Astrocyte (in vitro differentiated cells and primary cell): ENCODE measurements around the gene CAPSL. TPM values are rescaled to one million over a fixed set of nuclear protein-coding genes. Genes with fewer than 3 reads are reported as not detected.

ENCODE experiments used
- DNase-seq: peaks from one replicate; pipeline ENCODE4 v3.0.0-alpha.2; 2010; ENCODE audit warnings: low read depth
- FAIRE-seq: peaks from 2 replicates; lab custom pipeline; 2011; peaks lifted over from hg19 to GRCh38; lab: Jason Lieb, UNC
- H2AFZ ChIP-seq: 2 replicates; pipeline ENCODE4 v1.6.0; 2012; ENCODE audit warnings: low read depth, low read length, inconsistent platforms
- H3K27ac ChIP-seq: 2 replicates; pipeline ENCODE4 v1.5.1; 2011; ENCODE audit warnings: low read depth, low read length, inconsistent platforms
- H3K27me3 ChIP-seq: 2 replicates; pipeline ENCODE4 v1.6.0; 2011; ENCODE audit warnings: low read length, inconsistent platforms; ENCODE audit not compliant: insufficient read depth
- H3K36me3 ChIP-seq: 2 replicates; pipeline ENCODE4 v1.5.1; 2011; ENCODE audit warnings: low read length, inconsistent platforms; ENCODE audit not compliant: insufficient read depth
- H3K4me1 ChIP-seq: 2 replicates; pipeline ENCODE4 v1.5.1; 2011; ENCODE audit warnings: low read length, inconsistent platforms; ENCODE audit not compliant: insufficient read depth
- H3K4me2 ChIP-seq: 2 replicates; pipeline ENCODE4 v1.6.0; 2012; ENCODE audit warnings: low read length, inconsistent platforms
- H3K4me3 ChIP-seq: 2 replicates; pipeline ENCODE4 v1.5.1; 2011; ENCODE audit warnings: low read depth, mild to moderate bottlenecking, low read length, inconsistent platforms; ENCODE audit not compliant: insufficient read depth
- H3K79me2 ChIP-seq: 2 replicates; pipeline ENCODE4 v1.6.0; 2012; ENCODE audit warnings: mild to moderate bottlenecking, low read length, inconsistent platforms; ENCODE audit not compliant: insufficient read depth
- H3K9ac ChIP-seq: 2 replicates; pipeline ENCODE4 v1.6.0; 2012; ENCODE audit warnings: mild to moderate bottlenecking, low read length, inconsistent platforms
- H3K9me3 ChIP-seq: 2 replicates; pipeline ENCODE4 v1.5.1; 2012; ENCODE audit warnings: low read depth, mild to moderate bottlenecking, low read length, inconsistent platforms; ENCODE audit not compliant: insufficient read depth
- H4K20me1 ChIP-seq: 2 replicates; pipeline ENCODE4 v1.6.0; 2012; ENCODE audit warnings: low read length, inconsistent platforms; ENCODE audit not compliant: insufficient read depth
- H3K27ac Mint-ChIP-seq: one replicate; pipeline ENCODE4 v1.8.0; 2021; ENCODE audit warnings: mild to moderate bottlenecking, mixed read lengths; ENCODE audit not compliant: unreplicated experiment
- H3K27me3 Mint-ChIP-seq: one replicate; pipeline ENCODE4 v1.8.0; 2021; ENCODE audit warnings: low read depth, mixed read lengths; ENCODE audit not compliant: unreplicated experiment
- H3K36me3 Mint-ChIP-seq: one replicate; pipeline ENCODE4 v1.8.0; 2021; ENCODE audit warnings: low read depth, mixed read lengths; ENCODE audit not compliant: unreplicated experiment
- H3K4me1 Mint-ChIP-seq: one replicate; pipeline ENCODE4 v1.8.0; 2021; ENCODE audit warnings: low read depth, mixed read lengths; ENCODE audit not compliant: unreplicated experiment
- H3K4me3 Mint-ChIP-seq: one replicate; pipeline ENCODE4 v1.8.0; 2021; ENCODE audit warnings: mild to moderate bottlenecking, moderate library complexity, mixed read lengths; ENCODE audit not compliant: unreplicated experiment
- H3K9me3 Mint-ChIP-seq: one replicate; pipeline ENCODE4 v1.8.0; 2021; ENCODE audit warnings: mild to moderate bottlenecking, mixed read lengths; ENCODE audit not compliant: unreplicated experiment
- CTCF ChIP-seq: IDR thresholded peaks from 2 replicates; pipeline ENCODE4 v1.5.1; 2011; ENCODE audit warnings: low read depth, mild to moderate bottlenecking, inconsistent platforms, low read length, moderate library complexity; ENCODE audit not compliant: insufficient read depth
- EZH2 ChIP-seq: IDR thresholded peaks from 2 replicates; pipeline ENCODE4 v1.6.1; 2012; ENCODE audit warnings: mild to moderate bottlenecking, low read length, inconsistent platforms; ENCODE audit not compliant: insufficient read depth
- total RNA-seq: library from RNA; stranded (reverse); gene quantifications from 2 replicates; pipeline ENCODE4 v1.2.1, GENCODE V29; 2021

Gene CAPSL
- total RNA-seq, 1 donor from 2014 or later = not detected

DNA sequence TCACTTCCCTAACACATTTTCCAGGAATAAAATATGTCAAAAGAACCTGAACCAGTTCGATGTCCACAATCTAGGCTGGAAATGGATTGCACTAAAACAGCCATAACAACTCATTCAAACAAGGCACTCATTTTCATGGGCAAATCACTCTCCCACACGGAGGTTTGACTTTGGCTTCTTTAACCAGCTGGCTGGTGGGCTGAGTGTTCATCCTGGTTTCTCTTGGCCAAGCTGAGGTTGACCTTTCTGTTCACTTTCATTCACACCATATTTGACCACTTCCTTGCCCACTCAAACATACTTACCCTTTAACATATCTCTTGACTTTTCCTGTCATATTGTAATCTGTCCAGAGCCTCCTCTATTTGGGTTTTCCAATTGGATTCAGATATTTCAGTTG is 76.3 kb downstream of the CAPSL start:
- no peak overlapping the region for H2AFZ ChIP-seq
- no peaks in the 10 kb centered on the region for H3K27me3 ChIP-seq
- no peak overlapping the region for H3K4me3 ChIP-seq
- H3K9me3 ChIP-seq = no peaks in the 10 kb centered on the region
- Mint-ChIP-seq H3K9me3 (no peaks in the 10 kb centered on the region), H3K27me3 (no peaks in the 10 kb centered on the region), H3K4me1 (peaks cover 33% of the 10 kb centered on the region), H3K27ac (no peak overlapping the region), H3K4me3 (no peak overlapping the region), H3K36me3 (peaks cover 6% of the 10 kb centered on the region)
- no peak for DNase-seq
- no peak overlapping the region for H3K27ac ChIP-seq
- no peaks in the 10 kb centered on the region for H4K20me1 ChIP-seq
- peaks cover 32% of the 10 kb centered on the region for H3K4me1 ChIP-seq
- H3K79me2 ChIP-seq = no peaks in the 10 kb centered on the region
- FAIRE-seq = no peak
- no peaks in the 10 kb centered on the region for H3K36me3 ChIP-seq
- no peak overlapping the region for H3K9ac ChIP-seq
- peak overlapping the region; percentile 8 for H3K4me2 ChIP-seq
- no peak for TF ChIP-seq CTCF
- no peak for TF ChIP-seq EZH2

- Histone ChIP-seq H3K9me3 (no peaks in the 10 kb centered on the region), H3K4me3 (no peak overlapping the region), H2AFZ (no peak overlapping the region), H3K9ac (no peak overlapping the region), H4K20me1 (no peaks in the 10 kb centered on the region), H3K4me2 (peak overlapping the region; percentile 8), H3K36me3 (no peaks in the 10 kb centered on the region), H3K27ac (no peak overlapping the region), H3K27me3 (no peaks in the 10 kb centered on the region), H3K79me2 (no peaks in the 10 kb centered on the region), H3K4me1 (peaks cover 36% of the 10 kb centered on the region)
- Mint-ChIP-seq H3K27me3 (no peaks in the 10 kb centered on the region), H3K36me3 (peaks cover 6% of the 10 kb centered on the region), H3K9me3 (no peaks in the 10 kb centered on the region), H3K4me3 (no peak overlapping the region), H3K4me1 (peaks cover 37% of the 10 kb centered on the region), H3K27ac (peak overlapping the region; percentile 1)
- DNase-seq (peak; percentile 41), FAIRE-seq (peak; percentile 95)
- TF ChIP-seq CTCF = no peak
- no peak for TF ChIP-seq EZH2
Measured at GRCh38 chr5:35861718-35862117, 76.7 kb downstream of the CAPSL start.

- Histone ChIP-seq H3K4me2 (no peak overlapping the region), H3K27me3 (no peaks in the 10 kb centered on the region), H2AFZ (no peak overlapping the region), H3K36me3 (no peaks in the 10 kb centered on the region), H4K20me1 (no peaks in the 10 kb centered on the region), H3K9me3 (no peaks in the 10 kb centered on the region), H3K9ac (no peak overlapping the region), H3K27ac (no peak overlapping the region), H3K4me1 (peaks cover 40% of the 10 kb centered on the region), H3K4me3 (no peak overlapping the region), H3K79me2 (no peaks in the 10 kb centered on the region)
- TF ChIP-seq EZH2 (no peak), CTCF (no peak)
- Mint-ChIP-seq H3K27me3 (no peaks in the 10 kb centered on the region), H3K4me1 (peaks cover 39% of the 10 kb centered on the region), H3K4me3 (no peak overlapping the region), H3K27ac (no peak overlapping the region), H3K9me3 (no peaks in the 10 kb centered on the region), H3K36me3 (peaks cover 6% of the 10 kb centered on the region)
- DNase-seq = peak; percentile 61
- no peak for FAIRE-seq
Measured at GRCh38 chr5:35860686-35861085, 77.7 kb downstream of the CAPSL start.
